GM23338 (cell line): Measurements from ENCODE around the gene NPAT. TPM values are rescaled to one million over a fixed set of nuclear protein-coding genes. Genes with fewer than 3 reads are reported as not detected.

ENCODE experiments used
- ATAC-seq: fragments of 200-7000 bp; cut with Tn5 transposase; 3 replicates; pipeline ENCODE4 v1.9.1; 2020
- DNase-seq: peaks from one replicate; pipeline ENCODE4 v3.0.0-alpha.2; 2015; ENCODE audit warnings: low spot score
- H2AFZ ChIP-seq: fragments of 200-600 bp; sonication (generic); 2 replicates; pipeline ENCODE4 v1.8.0; 2016; ENCODE audit warnings: antibody characterized with exemption, mild to moderate bottlenecking, moderate library complexity
- H3F3A ChIP-seq: fragments of 200-600 bp; sonication (generic); replicated peaks from 2 replicates; pipeline ENCODE4 v1.8.0; 2017; ENCODE audit warnings: antibody characterized with exemption, mixed run types, low read depth
- H3K27ac ChIP-seq: fragments of 200-600 bp; sonication (generic); 2 replicates; pipeline ENCODE4 v1.6.1; 2016; ENCODE audit warnings: low read depth
- H3K27me3 ChIP-seq: fragments of 200-600 bp; sonication (generic); 2 replicates; pipeline ENCODE4 v1.8.0; 2016; ENCODE audit warnings: mild to moderate bottlenecking, mixed run types, moderate library complexity; ENCODE audit not compliant: insufficient read depth
- H3K36me3 ChIP-seq: fragments of 200-600 bp; sonication (generic); 2 replicates; pipeline ENCODE4 v1.8.0; 2016; ENCODE audit warnings: mild to moderate bottlenecking; ENCODE audit not compliant: insufficient read depth
- H3K4me1 ChIP-seq: fragments of 200-600 bp; sonication (generic); 2 replicates; pipeline ENCODE4 v1.8.0; 2016; ENCODE audit warnings: mild to moderate bottlenecking, moderate library complexity; ENCODE audit not compliant: insufficient read depth
- H3K4me2 ChIP-seq: fragments of 200-600 bp; sonication (generic); 2 replicates; pipeline ENCODE4 v1.7.1; 2017; ENCODE audit warnings: mixed run types
- H3K4me3 ChIP-seq: fragments of 200-600 bp; sonication (generic); 2 replicates; pipeline ENCODE4 v1.6.1; 2016; ENCODE audit warnings: mixed run types
- H3K79me2 ChIP-seq: fragments of 200-600 bp; sonication (generic); replicated peaks from 2 replicates; pipeline ENCODE4 v1.8.0; 2017; ENCODE audit warnings: mild to moderate bottlenecking; ENCODE audit not compliant: insufficient read depth
- H3K9me2 ChIP-seq: fragments of 200-600 bp; sonication (generic); 2 replicates; pipeline ENCODE4 v1.8.0; 2017; ENCODE audit not compliant: insufficient read depth
- H4K20me1 ChIP-seq: fragments of 200-600 bp; sonication (generic); replicated peaks from 2 replicates; pipeline ENCODE4 v1.8.0; 2017; ENCODE audit warnings: mild to moderate bottlenecking; ENCODE audit not compliant: insufficient read depth
- H3K27ac Mint-ChIP-seq: 2 replicates; pipeline ENCODE4 v1.8.0; 2020; ENCODE audit warnings: inconsistent platforms, mild to moderate bottlenecking, moderate library complexity, mixed read lengths
- H3K27me3 Mint-ChIP-seq: 3 replicates; pipeline ENCODE4 v1.8.0; 2022; ENCODE audit warnings: low read depth, mild to moderate bottlenecking, moderate library complexity, mixed read lengths, inconsistent platforms; ENCODE audit not compliant: insufficient read depth, poor library complexity
- H3K36me3 Mint-ChIP-seq: 3 replicates; pipeline ENCODE4 v1.8.0; 2021; ENCODE audit warnings: low read depth, mild to moderate bottlenecking, inconsistent platforms, moderate library complexity, mixed read lengths
- H3K4me1 Mint-ChIP-seq: 3 replicates; pipeline ENCODE4 v1.8.0; 2020; ENCODE audit warnings: mild to moderate bottlenecking, inconsistent platforms, mixed read lengths
- H3K4me3 Mint-ChIP-seq: 3 replicates; pipeline ENCODE4 v1.8.0; 2021; ENCODE audit warnings: moderate library complexity, mild to moderate bottlenecking, inconsistent platforms, mixed read lengths
- H3K9me3 Mint-ChIP-seq: 3 replicates; pipeline ENCODE4 v1.8.0; 2020; ENCODE audit warnings: moderate library complexity, mild to moderate bottlenecking, inconsistent platforms, mixed read lengths
- CREB1 ChIP-seq: fragments of 250-450 bp; sonication (Bioruptor Pico); IDR thresholded peaks from 2 replicates; pipeline ENCODE4 v1.5.0; 2020; ENCODE audit warnings: low read depth, mild to moderate bottlenecking, moderate library complexity
- CTCF ChIP-seq, 2 experiments: fragments of 200-600 bp in 1 of 2; sonication (generic) in 1 of 2; conservative IDR thresholded peaks; 2 replicates each; pipeline versions ENCODE4 v1.5.1 to v1.6.1; 2016 to 2017; ENCODE audit warnings: antibody characterized with exemption in 2 of 2, low read depth in 2 of 2, mild to moderate bottlenecking in 2 of 2, moderate library complexity in 1 of 2
- EZH2 ChIP-seq: fragments of 200-600 bp; sonication (generic); IDR thresholded peaks from one replicate; pipeline ENCODE4 v1.8.0; 2017; ENCODE audit warnings: antibody characterized with exemption, mild to moderate bottlenecking, low read depth; ENCODE audit not compliant: unreplicated experiment
- EZH2phosphoT487 ChIP-seq: fragments of 200-600 bp; sonication (generic); IDR thresholded peaks from one replicate; pipeline ENCODE4 v1.8.1; 2018; ENCODE audit warnings: antibody characterized with exemption; ENCODE audit not compliant: unreplicated experiment
- JUNB ChIP-seq: IDR thresholded peaks from one replicate; pipeline ENCODE4 v1.6.1; 2016; ENCODE audit warnings: antibody characterized with exemption; ENCODE audit not compliant: unreplicated experiment
- NANOG ChIP-seq: IDR thresholded peaks from 2 replicates; pipeline ENCODE4 v1.6.1; 2016; ENCODE audit warnings: antibody characterized with exemption, borderline replicate concordance
- POLR2AphosphoS5 ChIP-seq: IDR thresholded peaks from 2 replicates; pipeline ENCODE4 v1.6.1; 2016; ENCODE audit warnings: antibody characterized with exemption, low read depth
- STAT1 ChIP-seq: IDR thresholded peaks from one replicate; pipeline ENCODE4 v1.6.1; 2016; ENCODE audit warnings: antibody characterized with exemption; ENCODE audit not compliant: unreplicated experiment
- ZNF114 ChIP-seq: fragments of 250-450 bp; sonication (Bioruptor Pico); IDR thresholded peaks from 2 replicates; pipeline ENCODE4 v1.5.0; 2020; ENCODE audit warnings: mild to moderate bottlenecking, moderate library complexity
- ZNF331 ChIP-seq: fragments of 250-450 bp; sonication (Bioruptor Pico); IDR thresholded peaks from 2 replicates; pipeline ENCODE4 v1.5.0; 2020; ENCODE audit warnings: low read depth, mild to moderate bottlenecking, moderate library complexity
- polyA plus RNA-seq: library from polyadenylated mRNA; unstranded; fragments of >200 nt; fragmentation: Nextera tagmentation; extraction: Ambion mirVana; gene quantifications from 2 replicates; pipeline ENCODE4 v1.2.1, GENCODE V29; 2016
- total RNA-seq: library from RNA; depleted of rRNA; stranded (reverse); fragments of >200 nt; shearing (Covaris generic); gene quantifications from 2 replicates; pipeline ENCODE4 v1.2.3, GENCODE V29; 2014
- TF ChIP-seq, protein P1 (sequence below): IDR thresholded peaks from one replicate; pipeline ENCODE4 v1.6.1; 2018; ENCODE audit warnings: antibody characterized with exemption; ENCODE audit not compliant: unreplicated experiment
- TF ChIP-seq, protein P2 (sequence below): IDR thresholded peaks from 2 replicates; pipeline ENCODE4 v1.6.1; 2016; ENCODE audit warnings: antibody characterized with exemption
- TF ChIP-seq, protein P3 (sequence below): fragments of 250-450 bp; sonication (Bioruptor Pico); IDR thresholded peaks from 2 replicates; pipeline ENCODE4 v1.5.0; 2020; ENCODE audit warnings: mild to moderate bottlenecking, moderate library complexity

Gene NPAT
- total and polyA plus RNA-seq, 2 experiments from 2014 or later, result 24.2 to 25.1 TPM

DNA sequence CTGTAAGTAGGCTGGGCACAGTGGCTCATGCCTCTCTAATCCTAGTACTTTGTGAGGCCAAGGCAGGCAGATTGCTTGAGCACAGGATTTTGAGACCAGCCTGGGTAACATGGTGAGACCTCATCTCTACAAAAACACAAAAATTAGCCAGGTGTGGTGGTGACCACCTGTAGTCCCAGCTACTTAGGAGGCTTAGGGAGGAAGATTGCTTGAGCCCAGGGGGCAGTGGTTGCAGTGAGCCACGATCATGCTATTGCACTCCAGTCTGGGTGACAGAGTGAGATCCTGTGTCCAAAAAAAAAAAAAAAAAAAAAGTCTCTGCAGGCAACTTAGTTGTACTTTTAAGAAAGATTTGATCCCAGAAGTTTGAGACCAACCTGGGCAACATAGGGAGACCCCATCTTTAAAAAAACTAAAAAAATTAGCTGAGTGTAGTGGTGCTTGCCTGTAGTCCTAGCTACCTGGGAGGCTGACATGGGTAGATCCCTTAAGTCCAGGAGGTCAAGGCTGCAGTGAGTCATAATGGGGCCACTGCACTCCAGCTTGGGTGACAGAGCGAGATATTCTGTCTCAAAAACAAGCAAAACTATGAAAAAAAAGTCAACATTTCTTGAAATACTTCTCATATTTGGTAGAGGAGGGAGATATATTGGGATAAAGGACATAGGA lies 11.0 kb upstream of the NPAT start:
- H3K9me2 ChIP-seq, result no peaks in the 10 kb centered on the region
- no peak overlapping the region for H3K4me3 ChIP-seq
- H3K27ac ChIP-seq, result no peak overlapping the region
- no peak for ATAC-seq
- H3K36me3 Mint-ChIP-seq, result peaks cover 66% of the 10 kb centered on the region
- no peaks in the 10 kb centered on the region for H3K4me1 Mint-ChIP-seq
- H3K27me3 Mint-ChIP-seq, result no peaks in the 10 kb centered on the region
- DNase-seq, result no peak
- no peaks in the 10 kb centered on the region for H3K27me3 ChIP-seq
- TF ChIP-seq, protein P1, sequence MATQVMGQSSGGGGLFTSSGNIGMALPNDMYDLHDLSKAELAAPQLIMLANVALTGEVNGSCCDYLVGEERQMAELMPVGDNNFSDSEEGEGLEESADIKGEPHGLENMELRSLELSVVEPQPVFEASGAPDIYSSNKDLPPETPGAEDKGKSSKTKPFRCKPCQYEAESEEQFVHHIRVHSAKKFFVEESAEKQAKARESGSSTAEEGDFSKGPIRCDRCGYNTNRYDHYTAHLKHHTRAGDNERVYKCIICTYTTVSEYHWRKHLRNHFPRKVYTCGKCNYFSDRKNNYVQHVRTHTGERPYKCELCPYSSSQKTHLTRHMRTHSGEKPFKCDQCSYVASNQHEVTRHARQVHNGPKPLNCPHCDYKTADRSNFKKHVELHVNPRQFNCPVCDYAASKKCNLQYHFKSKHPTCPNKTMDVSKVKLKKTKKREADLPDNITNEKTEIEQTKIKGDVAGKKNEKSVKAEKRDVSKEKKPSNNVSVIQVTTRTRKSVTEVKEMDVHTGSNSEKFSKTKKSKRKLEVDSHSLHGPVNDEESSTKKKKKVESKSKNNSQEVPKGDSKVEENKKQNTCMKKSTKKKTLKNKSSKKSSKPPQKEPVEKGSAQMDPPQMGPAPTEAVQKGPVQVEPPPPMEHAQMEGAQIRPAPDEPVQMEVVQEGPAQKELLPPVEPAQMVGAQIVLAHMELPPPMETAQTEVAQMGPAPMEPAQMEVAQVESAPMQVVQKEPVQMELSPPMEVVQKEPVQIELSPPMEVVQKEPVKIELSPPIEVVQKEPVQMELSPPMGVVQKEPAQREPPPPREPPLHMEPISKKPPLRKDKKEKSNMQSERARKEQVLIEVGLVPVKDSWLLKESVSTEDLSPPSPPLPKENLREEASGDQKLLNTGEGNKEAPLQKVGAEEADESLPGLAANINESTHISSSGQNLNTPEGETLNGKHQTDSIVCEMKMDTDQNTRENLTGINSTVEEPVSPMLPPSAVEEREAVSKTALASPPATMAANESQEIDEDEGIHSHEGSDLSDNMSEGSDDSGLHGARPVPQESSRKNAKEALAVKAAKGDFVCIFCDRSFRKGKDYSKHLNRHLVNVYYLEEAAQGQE, result no peak
- TF ChIP-seq EZH2 (no peak), NANOG (no peak), POLR2AphosphoS5 (no peak), STAT1 (no peak), CREB1 (CRISPR knock-in tag) (no peak), CTCF (conservative IDR thresholded peaks at IDR 0.05; ENCODE audit: low read depth in 2 of 2) (no peak), JUNB (no peak), ZNF331 (CRISPR knock-in tag) (no peak), ZNF114 (CRISPR knock-in tag) (no peak), EZH2phosphoT487 (no peak)
- TF ChIP-seq, protein P2, sequence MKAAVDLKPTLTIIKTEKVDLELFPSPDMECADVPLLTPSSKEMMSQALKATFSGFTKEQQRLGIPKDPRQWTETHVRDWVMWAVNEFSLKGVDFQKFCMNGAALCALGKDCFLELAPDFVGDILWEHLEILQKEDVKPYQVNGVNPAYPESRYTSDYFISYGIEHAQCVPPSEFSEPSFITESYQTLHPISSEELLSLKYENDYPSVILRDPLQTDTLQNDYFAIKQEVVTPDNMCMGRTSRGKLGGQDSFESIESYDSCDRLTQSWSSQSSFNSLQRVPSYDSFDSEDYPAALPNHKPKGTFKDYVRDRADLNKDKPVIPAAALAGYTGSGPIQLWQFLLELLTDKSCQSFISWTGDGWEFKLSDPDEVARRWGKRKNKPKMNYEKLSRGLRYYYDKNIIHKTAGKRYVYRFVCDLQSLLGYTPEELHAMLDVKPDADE, result no peak
- TF ChIP-seq, protein P3, sequence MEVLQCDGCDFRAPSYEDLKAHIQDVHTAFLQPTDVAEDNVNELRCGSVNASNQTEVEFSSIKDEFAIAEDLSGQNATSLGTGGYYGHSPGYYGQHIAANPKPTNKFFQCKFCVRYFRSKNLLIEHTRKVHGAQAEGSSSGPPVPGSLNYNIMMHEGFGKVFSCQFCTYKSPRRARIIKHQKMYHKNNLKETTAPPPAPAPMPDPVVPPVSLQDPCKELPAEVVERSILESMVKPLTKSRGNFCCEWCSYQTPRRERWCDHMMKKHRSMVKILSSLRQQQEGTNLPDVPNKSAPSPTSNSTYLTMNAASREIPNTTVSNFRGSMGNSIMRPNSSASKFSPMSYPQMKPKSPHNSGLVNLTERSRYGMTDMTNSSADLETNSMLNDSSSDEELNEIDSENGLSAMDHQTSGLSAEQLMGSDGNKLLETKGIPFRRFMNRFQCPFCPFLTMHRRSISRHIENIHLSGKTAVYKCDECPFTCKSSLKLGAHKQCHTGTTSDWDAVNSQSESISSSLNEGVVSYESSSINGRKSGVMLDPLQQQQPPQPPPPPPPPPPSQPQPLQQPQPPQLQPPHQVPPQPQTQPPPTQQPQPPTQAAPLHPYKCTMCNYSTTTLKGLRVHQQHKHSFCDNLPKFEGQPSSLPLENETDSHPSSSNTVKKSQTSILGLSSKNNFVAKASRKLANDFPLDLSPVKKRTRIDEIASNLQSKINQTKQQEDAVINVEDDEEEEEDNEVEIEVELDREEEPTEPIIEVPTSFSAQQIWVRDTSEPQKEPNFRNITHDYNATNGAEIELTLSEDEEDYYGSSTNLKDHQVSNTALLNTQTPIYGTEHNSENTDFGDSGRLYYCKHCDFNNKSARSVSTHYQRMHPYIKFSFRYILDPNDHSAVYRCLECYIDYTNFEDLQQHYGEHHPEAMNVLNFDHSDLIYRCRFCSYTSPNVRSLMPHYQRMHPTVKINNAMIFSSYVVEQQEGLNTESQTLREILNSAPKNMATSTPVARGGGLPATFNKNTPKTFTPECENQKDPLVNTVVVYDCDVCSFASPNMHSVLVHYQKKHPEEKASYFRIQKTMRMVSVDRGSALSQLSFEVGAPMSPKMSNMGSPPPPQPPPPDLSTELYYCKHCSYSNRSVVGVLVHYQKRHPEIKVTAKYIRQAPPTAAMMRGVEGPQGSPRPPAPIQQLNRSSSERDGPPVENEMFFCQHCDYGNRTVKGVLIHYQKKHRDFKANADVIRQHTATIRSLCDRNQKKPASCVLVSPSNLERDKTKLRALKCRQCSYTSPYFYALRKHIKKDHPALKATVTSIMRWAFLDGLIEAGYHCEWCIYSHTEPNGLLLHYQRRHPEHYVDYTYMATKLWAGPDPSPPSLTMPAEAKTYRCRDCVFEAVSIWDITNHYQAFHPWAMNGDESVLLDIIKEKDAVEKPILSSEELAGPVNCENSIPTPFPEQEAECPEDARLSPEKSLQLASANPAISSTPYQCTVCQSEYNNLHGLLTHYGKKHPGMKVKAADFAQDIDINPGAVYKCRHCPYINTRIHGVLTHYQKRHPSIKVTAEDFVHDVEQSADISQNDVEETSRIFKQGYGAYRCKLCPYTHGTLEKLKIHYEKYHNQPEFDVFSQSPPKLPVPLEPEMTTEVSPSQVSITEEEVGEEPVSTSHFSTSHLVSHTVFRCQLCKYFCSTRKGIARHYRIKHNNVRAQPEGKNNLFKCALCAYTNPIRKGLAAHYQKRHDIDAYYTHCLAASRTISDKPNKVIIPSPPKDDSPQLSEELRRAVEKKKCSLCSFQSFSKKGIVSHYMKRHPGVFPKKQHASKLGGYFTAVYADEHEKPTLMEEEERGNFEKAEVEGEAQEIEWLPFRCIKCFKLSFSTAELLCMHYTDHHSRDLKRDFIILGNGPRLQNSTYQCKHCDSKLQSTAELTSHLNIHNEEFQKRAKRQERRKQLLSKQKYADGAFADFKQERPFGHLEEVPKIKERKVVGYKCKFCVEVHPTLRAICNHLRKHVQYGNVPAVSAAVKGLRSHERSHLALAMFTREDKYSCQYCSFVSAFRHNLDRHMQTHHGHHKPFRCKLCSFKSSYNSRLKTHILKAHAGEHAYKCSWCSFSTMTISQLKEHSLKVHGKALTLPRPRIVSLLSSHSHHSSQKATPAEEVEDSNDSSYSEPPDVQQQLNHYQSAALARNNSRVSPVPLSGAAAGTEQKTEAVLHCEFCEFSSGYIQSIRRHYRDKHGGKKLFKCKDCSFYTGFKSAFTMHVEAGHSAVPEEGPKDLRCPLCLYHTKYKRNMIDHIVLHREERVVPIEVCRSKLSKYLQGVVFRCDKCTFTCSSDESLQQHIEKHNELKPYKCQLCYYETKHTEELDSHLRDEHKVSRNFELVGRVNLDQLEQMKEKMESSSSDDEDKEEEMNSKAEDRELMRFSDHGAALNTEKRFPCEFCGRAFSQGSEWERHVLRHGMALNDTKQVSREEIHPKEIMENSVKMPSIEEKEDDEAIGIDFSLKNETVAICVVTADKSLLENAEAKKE, result no peak
- H3K9me3 Mint-ChIP-seq, result no peaks in the 10 kb centered on the region
- H3K27ac Mint-ChIP-seq, result no peak overlapping the region; the same call in 1 of the 2 replicates
- H3F3A ChIP-seq, result no peaks in the 10 kb centered on the region
- no peaks in the 10 kb centered on the region; the same call in 1 of the 2 replicates for H4K20me1 ChIP-seq
- no peaks in the 10 kb centered on the region for H3K79me2 ChIP-seq
- H3K36me3 ChIP-seq, result peaks cover 10% of the 10 kb centered on the region; the same call in 1 of the 2 replicates
- H3K4me1 ChIP-seq, result no peaks in the 10 kb centered on the region
- H3K4me2 ChIP-seq, result no peak overlapping the region
- H3K4me3 Mint-ChIP-seq, result no peak overlapping the region
- H2AFZ ChIP-seq, result no peak overlapping the region
